Activated T-cell treated with anti-CD3 and anti-CD28 coated beads, Interleukin-2, amount 50 U/mL, for 1 hour (primary cell): ENCODE data around the gene AGXT2.
"Not testable (repeated sequence)": the region's sequence is repeated elsewhere in the genome, so short reads cannot be mapped to it uniquely, and the experiment has no call there.

ENCODE experiments used
- DNase-seq: peaks from one replicate; pipeline ENCODE4 v3.0.0-alpha.2; 2020

The AGXT2 gene

GRCh38 chr5:35050541-35051126, 2.9 kb upstream of the AGXT2 start:
- DNase-seq: no peak

- DNase-seq: no peak
Observed at GRCh38 chr5:35048910-35049309, 1.2 kb upstream of the AGXT2 start.

GRCh38 chr5:35046774-35047173, 975 bp downstream of the AGXT2 start:
- no peak for DNase-seq

- DNase-seq: no peak
Observed at GRCh38 chr5:35045280-35045679, 2.5 kb downstream of the AGXT2 start.

- DNase-seq: no peak
Observed at GRCh38 chr5:35044649-35045048, 3.1 kb downstream of the AGXT2 start.

GRCh38 chr5:35042781-35043180, 5.0 kb downstream of the AGXT2 start:
- no peak for DNase-seq

- DNase-seq: no peak
Observed at GRCh38 chr5:35041261-35041660, 6.5 kb downstream of the AGXT2 start.

GRCh38 chr5:35038891-35039290, 8.9 kb downstream of the AGXT2 start:
- DNase-seq: no peak

- DNase-seq: no peak
Observed at GRCh38 chr5:35036536-35036935, 11.2 kb downstream of the AGXT2 start.

- not testable (repeated sequence) for DNase-seq
Observed at GRCh38 chr5:35035929-35036328, 11.8 kb downstream of the AGXT2 start.

- DNase-seq: no peak
Observed at GRCh38 chr5:35035271-35035670, 12.5 kb downstream of the AGXT2 start.

GRCh38 chr5:35032356-35032755, 15.4 kb downstream of the AGXT2 start:
- DNase-seq: no peak

- DNase-seq: no peak
Observed at GRCh38 chr5:35031276-35031675, 16.5 kb downstream of the AGXT2 start.

- no peak for DNase-seq
Observed at GRCh38 chr5:35030426-35031100, 17.2 kb downstream of the AGXT2 start.

- DNase-seq: no peak
Observed at GRCh38 chr5:35029333-35029732, 18.4 kb downstream of the AGXT2 start.

- DNase-seq: no peak
Observed at GRCh38 chr5:35026941-35027340, 20.8 kb downstream of the AGXT2 start.

GRCh38 chr5:35026280-35026840, 21.4 kb downstream of the AGXT2 start:
- DNase-seq: no peak

GRCh38 chr5:35024911-35025510, 22.7 kb downstream of the AGXT2 start:
- no peak for DNase-seq

GRCh38 chr5:35023391-35024178, 24.2 kb downstream of the AGXT2 start:
- no peak for DNase-seq

GRCh38 chr5:35016174-35017051, 31.3 kb downstream of the AGXT2 start:
- no peak for DNase-seq

- no peak for DNase-seq
Observed at GRCh38 chr5:35015063-35015462, 32.7 kb downstream of the AGXT2 start.

GRCh38 chr5:35012796-35013195, 35.0 kb downstream of the AGXT2 start:
- DNase-seq: no peak
